HG03280 (cell line): ENCODE results near the gene GAGE2A.
"Not testable (repeated sequence)": the region's sequence is repeated elsewhere in the genome, so short reads cannot be mapped to it uniquely, and the experiment has no call there.

ENCODE experiments used
- ATAC-seq: cut with Tn5 transposase; IDR thresholded peaks from one replicate; pipeline ENCODE4 v1.9.1; 2021; ENCODE audit warnings: mild to moderate bottlenecking, moderate library complexity; ENCODE audit not compliant: unreplicated experiment

The GAGE2A gene, protein sequence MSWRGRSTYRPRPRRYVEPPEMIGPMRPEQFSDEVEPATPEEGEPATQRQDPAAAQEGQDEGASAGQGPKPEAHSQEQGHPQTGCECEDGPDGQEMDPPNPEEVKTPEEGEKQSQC

DNA sequence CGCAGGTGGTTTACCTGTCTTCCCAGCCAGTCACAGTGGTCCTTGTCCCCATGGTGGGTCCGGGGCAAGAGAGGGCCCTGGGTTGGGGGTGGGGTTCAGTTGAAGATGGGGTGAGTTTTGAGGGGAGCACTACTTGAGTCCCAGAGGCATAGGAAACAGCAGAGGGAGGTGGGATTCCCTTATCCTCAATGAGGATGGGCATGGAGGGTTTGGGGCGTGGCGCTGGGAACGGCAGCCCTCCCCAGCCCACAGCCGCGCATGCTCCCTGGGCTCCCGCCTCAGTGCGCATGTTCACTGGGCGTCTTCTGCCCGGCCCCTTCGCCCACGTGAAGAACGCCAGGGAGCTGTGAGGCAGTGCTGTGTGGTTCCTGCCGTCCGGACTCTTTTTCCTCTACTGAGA is at the start of gene GAGE2A:
Gene GAGE2A, plus strand, starts transcription at position 301 of the 400 bp plus-strand sequence. CDS start 1,155 bp downstream, outside the sequence.
- ATAC-seq = not testable (repeated sequence)

DNA sequence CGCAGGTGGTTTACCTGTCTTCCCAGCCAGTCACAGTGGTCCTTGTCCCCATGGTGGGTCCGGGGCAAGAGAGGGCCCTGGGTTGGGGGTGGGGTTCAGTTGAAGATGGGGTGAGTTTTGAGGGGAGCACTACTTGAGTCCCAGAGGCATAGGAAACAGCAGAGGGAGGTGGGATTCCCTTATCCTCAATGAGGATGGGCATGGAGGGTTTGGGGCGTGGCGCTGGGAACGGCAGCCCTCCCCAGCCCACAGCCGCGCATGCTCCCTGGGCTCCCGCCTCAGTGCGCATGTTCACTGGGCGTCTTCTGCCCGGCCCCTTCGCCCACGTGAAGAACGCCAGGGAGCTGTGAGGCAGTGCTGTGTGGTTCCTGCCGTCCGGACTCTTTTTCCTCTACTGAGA is 47.9 kb upstream of the GAGE2A start, which contains the start of gene GAGE12D:
Gene GAGE12D, plus strand, starts transcription at position 301 of the 400 bp plus-strand sequence. CDS start 1,155 bp downstream, outside the sequence.
- ATAC-seq = not testable (repeated sequence)

DNA sequence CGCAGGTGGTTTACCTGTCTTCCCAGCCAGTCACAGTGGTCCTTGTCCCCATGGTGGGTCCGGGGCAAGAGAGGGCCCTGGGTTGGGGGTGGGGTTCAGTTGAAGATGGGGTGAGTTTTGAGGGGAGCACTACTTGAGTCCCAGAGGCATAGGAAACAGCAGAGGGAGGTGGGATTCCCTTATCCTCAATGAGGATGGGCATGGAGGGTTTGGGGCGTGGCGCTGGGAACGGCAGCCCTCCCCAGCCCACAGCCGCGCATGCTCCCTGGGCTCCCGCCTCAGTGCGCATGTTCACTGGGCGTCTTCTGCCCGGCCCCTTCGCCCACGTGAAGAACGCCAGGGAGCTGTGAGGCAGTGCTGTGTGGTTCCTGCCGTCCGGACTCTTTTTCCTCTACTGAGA is 38.3 kb upstream of the GAGE2A start, which contains the start of gene GAGE12E:
Gene GAGE12E, plus strand, starts transcription at position 301 of the 400 bp plus-strand sequence. CDS start 1,155 bp downstream, outside the sequence.
- ATAC-seq = not testable (repeated sequence)

DNA sequence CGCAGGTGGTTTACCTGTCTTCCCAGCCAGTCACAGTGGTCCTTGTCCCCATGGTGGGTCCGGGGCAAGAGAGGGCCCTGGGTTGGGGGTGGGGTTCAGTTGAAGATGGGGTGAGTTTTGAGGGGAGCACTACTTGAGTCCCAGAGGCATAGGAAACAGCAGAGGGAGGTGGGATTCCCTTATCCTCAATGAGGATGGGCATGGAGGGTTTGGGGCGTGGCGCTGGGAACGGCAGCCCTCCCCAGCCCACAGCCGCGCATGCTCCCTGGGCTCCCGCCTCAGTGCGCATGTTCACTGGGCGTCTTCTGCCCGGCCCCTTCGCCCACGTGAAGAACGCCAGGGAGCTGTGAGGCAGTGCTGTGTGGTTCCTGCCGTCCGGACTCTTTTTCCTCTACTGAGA is 28.8 kb upstream of the GAGE2A start, which contains the start of gene GAGE12F:
Gene GAGE12F, plus strand, starts transcription at position 301 of the 400 bp plus-strand sequence. CDS start 1,155 bp downstream, outside the sequence.
- ATAC-seq = not testable (repeated sequence)

DNA sequence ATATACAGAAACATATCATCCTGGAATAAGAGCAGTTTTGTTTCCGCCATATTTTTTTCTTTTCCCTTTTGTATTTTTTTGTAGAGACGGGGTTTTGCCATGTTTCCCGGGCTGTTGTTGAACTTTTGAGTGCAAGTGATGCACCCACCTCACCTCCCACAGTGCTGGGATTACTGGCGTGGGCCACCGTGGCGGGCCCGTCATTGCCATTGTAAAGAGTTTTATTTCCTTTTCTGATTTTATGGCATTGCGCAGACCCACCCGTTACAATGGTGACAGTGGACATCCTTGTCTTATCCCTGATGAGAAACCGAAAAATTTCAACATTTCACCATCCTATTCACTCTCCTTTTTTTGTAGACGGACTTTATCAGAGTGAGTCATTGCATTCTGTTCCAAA is 20.6 kb upstream of the GAGE2A start:
- not testable (repeated sequence) for ATAC-seq

DNA sequence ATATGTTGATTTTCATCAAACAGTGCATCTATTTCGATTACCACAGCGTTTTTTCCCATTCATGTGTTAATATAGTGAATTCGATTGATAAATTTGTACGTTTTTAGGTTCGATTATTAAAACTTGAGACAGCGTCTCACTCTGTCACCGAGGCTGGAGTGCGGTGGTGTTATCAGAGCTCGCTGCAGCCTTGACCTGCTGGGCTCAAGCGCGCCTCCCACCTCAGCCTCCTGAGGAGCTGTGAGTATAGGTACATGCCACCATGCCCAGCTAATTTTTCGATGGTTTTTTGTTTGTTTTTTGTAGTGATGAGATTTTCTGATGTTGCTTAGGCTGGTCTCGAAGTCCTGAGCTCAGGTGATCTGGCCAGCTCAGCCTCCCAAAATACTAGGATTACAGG is 20.1 kb upstream of the GAGE2A start:
- ATAC-seq = not testable (repeated sequence)

DNA sequence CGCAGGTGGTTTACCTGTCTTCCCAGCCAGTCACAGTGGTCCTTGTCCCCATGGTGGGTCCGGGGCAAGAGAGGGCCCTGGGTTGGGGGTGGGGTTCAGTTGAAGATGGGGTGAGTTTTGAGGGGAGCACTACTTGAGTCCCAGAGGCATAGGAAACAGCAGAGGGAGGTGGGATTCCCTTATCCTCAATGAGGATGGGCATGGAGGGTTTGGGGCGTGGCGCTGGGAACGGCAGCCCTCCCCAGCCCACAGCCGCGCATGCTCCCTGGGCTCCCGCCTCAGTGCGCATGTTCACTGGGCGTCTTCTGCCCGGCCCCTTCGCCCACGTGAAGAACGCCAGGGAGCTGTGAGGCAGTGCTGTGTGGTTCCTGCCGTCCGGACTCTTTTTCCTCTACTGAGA is 19.2 kb upstream of the GAGE2A start, which contains the start of gene GAGE12G:
Gene GAGE12G, plus strand, starts transcription at position 301 of the 400 bp plus-strand sequence. CDS start 1,155 bp downstream, outside the sequence.
- not testable (repeated sequence) for ATAC-seq

DNA sequence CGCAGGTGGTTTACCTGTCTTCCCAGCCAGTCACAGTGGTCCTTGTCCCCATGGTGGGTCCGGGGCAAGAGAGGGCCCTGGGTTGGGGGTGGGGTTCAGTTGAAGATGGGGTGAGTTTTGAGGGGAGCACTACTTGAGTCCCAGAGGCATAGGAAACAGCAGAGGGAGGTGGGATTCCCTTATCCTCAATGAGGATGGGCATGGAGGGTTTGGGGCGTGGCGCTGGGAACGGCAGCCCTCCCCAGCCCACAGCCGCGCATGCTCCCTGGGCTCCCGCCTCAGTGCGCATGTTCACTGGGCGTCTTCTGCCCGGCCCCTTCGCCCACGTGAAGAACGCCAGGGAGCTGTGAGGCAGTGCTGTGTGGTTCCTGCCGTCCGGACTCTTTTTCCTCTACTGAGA is 9.6 kb upstream of the GAGE2A start, which contains the start of gene GAGE12H:
Gene GAGE12H, plus strand, starts transcription at position 301 of the 400 bp plus-strand sequence. CDS start 1,155 bp downstream, outside the sequence.
- ATAC-seq = not testable (repeated sequence)

DNA sequence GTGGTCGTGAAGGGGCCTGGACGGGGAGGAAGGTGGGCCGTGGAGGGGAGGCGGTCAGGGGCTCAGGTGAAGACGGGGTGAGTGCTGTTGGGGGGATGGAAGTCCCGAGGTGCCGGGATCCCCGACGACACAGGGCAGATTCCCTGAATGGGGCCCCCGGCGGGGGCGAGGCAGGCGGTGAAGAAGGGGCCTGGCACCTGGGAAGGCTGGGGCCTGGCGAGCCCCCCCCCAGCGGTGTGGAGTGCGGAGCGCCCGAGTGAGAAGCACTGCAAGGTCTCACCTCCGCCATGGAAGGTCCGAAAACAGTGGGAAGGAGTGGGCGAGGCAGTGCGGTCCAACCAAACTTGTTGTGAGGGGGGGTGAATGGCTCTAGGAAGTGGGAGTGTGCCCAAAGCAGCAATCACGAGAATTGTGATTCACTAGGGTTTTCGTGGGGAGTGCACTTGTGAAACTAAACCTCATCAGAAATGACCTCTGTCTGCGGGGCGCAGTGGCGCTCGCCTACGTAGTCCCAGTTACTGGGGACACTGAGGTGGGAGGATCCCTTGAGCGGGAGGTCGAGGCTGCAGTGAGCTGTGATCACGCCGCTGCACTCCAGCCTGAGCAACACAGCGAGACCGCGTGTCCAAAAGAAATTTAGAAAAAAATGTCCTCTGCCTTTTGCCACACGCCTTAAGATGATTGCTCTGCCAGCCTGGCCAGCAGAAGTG is 628 bp downstream of the GAGE2A start:
- not testable (repeated sequence) for ATAC-seq

DNA sequence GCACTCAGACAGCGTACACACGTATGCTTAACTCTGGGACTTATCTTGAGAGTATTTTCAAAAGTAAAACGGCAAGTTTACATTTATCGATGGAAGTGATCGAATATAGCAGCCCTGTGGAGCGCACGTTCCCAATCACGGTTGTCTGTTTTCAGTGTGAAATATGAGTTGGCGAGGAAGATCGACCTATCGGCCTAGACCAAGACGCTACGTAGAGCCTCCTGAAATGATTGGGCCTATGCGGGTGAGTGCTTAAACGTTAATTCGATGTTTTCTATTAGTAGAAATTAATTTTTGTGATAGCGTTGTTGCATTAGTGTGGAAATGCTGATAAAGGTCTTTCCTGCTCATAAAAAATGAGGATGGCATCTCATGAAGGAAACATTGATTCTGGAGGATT is 1.2 kb downstream of the GAGE2A start:
- ATAC-seq = not testable (repeated sequence)

DNA sequence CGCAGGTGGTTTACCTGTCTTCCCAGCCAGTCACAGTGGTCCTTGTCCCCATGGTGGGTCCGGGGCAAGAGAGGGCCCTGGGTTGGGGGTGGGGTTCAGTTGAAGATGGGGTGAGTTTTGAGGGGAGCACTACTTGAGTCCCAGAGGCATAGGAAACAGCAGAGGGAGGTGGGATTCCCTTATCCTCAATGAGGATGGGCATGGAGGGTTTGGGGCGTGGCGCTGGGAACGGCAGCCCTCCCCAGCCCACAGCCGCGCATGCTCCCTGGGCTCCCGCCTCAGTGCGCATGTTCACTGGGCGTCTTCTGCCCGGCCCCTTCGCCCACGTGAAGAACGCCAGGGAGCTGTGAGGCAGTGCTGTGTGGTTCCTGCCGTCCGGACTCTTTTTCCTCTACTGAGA is 9.4 kb downstream of the GAGE2A start, which contains the start of gene GAGE1:
Gene GAGE1, plus strand, starts transcription at position 301 of the 400 bp plus-strand sequence. CDS start 1,155 bp downstream, outside the sequence.
- ATAC-seq = not testable (repeated sequence)

DNA sequence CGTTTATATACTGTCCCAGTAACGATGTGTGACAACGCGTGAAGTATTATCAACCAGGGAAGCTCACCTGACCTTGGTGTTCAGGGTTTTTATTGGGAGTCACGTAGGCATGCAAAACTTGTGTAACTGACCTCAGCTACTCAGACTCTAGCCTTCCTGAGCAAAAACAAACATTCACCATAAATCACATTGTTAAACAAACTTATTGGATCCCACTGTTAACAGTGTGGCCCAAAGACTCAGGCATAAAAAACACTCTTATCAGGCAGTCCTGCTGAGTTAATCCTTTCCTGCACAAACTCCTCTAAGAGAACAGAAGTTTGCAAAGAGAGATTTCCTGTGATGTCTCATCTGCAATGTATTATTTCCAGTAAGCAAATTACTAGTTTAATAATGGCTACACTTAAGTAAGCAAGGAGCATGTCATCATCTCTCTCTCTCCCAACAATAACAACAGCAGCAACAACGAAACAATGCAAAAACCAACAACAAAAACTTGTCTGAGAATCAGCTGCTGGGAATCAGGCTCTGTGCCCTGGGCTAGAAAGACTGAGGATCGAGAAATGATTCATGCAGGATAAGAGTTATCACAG is 21.5 kb downstream of the GAGE2A start:
- ATAC-seq = no peak

DNA sequence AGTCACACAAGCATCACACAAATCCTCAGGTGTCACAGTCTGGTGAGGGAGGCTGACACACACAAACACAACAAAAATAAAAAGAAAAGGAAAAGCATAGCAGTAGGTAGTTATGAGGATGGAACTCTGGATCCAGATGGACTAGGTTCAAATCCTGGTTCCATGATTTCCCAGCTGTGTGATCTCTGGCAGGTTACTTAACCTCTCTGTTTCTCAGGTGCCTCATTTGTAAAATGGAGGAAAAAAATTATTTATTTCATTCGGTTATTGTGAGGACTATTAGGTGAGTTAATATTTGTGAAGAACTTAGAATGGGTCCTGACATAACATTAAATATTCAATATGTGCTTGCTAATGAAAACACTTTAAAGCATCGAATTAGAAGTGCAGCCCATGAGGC is 29.3 kb downstream of the GAGE2A start:
- ATAC-seq = no peak

DNA sequence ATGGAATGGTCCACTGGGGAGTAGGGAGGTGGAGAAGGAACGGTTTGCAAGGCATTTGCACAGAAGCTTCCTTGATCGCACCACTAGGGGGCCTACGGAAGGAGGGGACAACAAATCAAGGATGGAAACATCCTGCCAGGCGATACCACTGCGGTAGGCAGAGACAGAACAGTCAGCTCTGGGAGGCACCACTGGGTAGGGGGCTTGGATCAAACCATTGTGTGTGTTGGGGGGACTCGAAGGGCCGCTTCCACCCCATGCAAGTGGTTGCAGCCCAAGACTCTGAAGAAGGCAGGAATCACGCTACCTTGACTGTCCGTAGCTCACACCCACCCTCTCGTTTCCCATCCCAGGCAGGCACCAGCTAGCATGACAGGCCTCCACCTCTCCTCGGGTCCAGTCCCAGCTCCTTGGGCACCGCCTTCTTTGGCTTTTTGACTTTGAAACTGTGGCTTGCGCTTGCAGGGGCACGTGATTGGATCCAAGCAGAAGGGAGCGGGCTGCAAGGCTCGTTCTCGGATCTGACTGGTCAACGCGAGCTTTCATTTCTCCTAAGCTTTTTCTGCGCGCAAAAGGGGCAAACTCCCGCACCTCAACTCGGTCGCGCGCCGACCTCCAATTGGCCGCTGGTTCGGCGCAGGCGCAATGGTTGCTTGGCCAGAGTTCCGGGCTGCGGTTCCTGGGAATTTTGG is 37.9 kb downstream of the GAGE2A start:
- ATAC-seq = no peak

DNA sequence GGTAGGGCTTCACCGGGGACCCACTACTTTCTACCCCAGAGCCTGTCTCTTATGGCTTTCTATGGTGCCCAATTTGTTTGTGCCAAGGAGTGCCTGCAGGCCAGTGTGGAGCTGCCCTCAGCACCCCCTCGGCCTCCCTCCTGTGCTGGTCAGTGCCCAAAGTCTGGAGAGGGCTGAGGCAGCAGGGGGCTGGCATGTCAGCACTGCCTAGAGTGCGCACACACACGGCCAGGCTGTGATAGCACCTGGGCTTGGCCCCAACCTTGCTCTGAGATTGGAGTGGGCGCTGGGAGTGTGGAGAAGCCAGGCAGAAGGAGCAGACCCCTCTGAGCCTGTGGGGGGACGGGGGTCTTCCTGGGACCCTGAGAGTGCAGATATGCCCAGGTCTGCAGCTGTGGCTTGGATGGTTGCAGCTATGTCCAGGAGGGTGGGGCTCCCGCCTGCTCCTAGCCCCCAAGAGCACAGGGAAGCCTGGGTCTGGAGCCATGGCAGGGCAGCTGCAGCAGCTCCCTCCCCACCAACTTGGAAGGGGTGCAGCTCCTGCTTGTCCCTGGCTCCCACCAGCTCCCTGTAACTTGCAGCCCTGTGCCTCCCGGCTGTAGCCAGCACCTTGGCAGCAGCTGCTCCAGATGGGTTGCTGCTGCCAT is 55.8 kb downstream of the GAGE2A start:
- no peak for ATAC-seq
